Measurements from ENCODE around the gene CYTH3. TPM values are rescaled to one million over a fixed set of nuclear protein-coding genes. Genes with fewer than 3 reads are reported as not detected.
A peak's percentile ranks its signal among the peaks of the same experiment; 100 is the strongest.

The CYTH3 gene
- total and polyA plus RNA-seq, 2 of the 4 experiments (the other 2 are of a cell fraction), result 14.2 to 34.8 TPM

- Histone ChIP-seq H4K20me1 (ENCODE audit: insufficient read depth, low read length) (no peaks in the 10 kb centered on the region), H3K9me1 (ENCODE audit: insufficient read depth, low read length) (peaks cover 7% of the 10 kb centered on the region; the same call in 1 of the 2 replicates), H3K9me3 (ENCODE audit: control insufficient read depth, insufficient read depth, low read length) (no peaks in the 10 kb centered on the region), H2AK5ac (ENCODE audit: low read depth, low read length) (no peak overlapping the region), H3K27me3 (ENCODE audit: control insufficient read depth, insufficient read depth, low read length) (no peaks in the 10 kb centered on the region), H3K4me2 (ENCODE audit: low read depth, low read length) (no peak overlapping the region), H2AK9ac (replicated peaks; ENCODE audit: low read depth, low read length, poor library complexity) (peak overlapping the region; percentile 30), H2BK20ac (ENCODE audit: low read depth, low read length) (no peak overlapping the region), H2AFZ (replicated peaks; ENCODE audit: low read length, poor library complexity) (no peak overlapping the region), H3K27ac (ENCODE audit: insufficient read depth, low read length) (no peak overlapping the region), H2BK15ac (ENCODE audit: low read depth, low read length) (no peak overlapping the region), H2BK5ac (ENCODE audit: low read depth, low read length, poor library complexity, severe bottlenecking) (no peak overlapping the region), H4K5ac (ENCODE audit: low read depth, low read length) (no peak overlapping the region), H4K91ac (ENCODE audit: insufficient read depth, low read depth, low read length) (no peak overlapping the region), H3K4me3 (ENCODE audit: insufficient read depth, low read depth, low read length) (no peak overlapping the region), H2BK120ac (ENCODE audit: low read depth, low read length) (no peak overlapping the region), H3K36me3 (ENCODE audit: control insufficient read depth, insufficient read depth, low read length) (peaks cover 34% of the 10 kb centered on the region), H3K9ac (ENCODE audit: low read depth, low read length) (no peak overlapping the region), H3K56ac (ENCODE audit: extremely low read depth, insufficient read depth, low read length) (no peak overlapping the region), H3K4ac (ENCODE audit: low read depth, low read length) (no peak overlapping the region), H3K18ac (ENCODE audit: low read depth, low read length) (no peak overlapping the region), H4K8ac (ENCODE audit: low read depth in 2 of 2, low read length in 2 of 2) (no peak overlapping the region), H3K4me1 (ENCODE audit: control insufficient read depth, insufficient read depth, low read length) (peaks cover 3% of the 10 kb centered on the region), H3K14ac (replicated peaks; ENCODE audit: low read depth, low read length) (no peak overlapping the region), H3K23ac (ENCODE audit: low read depth, low read length) (no peak overlapping the region), H3K79me1 (ENCODE audit: low read depth in 1 of 2, low read length in 2 of 2) (peaks cover 0 to 37% of the 10 kb centered on the region in 2 experiments; a peak in 3 of 4 replicates)
- no TSS peak for BruUV-seq (replicated peaks)
- intact Hi-C loops (cut with micrococcal nuclease), result no loop called here
- TF ChIP-seq MAFK (IDR thresholded peaks at IDR 0.05; ENCODE audit: low read depth, low read length), result peak; percentile 81
- TF ChIP-seq, protein P1, sequence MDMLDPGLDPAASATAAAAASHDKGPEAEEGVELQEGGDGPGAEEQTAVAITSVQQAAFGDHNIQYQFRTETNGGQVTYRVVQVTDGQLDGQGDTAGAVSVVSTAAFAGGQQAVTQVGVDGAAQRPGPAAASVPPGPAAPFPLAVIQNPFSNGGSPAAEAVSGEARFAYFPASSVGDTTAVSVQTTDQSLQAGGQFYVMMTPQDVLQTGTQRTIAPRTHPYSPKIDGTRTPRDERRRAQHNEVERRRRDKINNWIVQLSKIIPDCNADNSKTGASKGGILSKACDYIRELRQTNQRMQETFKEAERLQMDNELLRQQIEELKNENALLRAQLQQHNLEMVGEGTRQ (IDR thresholded peaks at IDR 0.05; ENCODE audit: low read depth, low read length), result no peak
- CTCF ChIA-PET, result interaction anchor here (1.0 kb wide), 1 partner anchor 9 kb away, joined by 3 read pairs; no protein-coding TSS in a partner anchor
- in situ Hi-C loops (cut with MboI; ENCODE audit: low sequenced_read_pairs), result no loop called here
- POLR2A ChIA-PET (ENCODE audit: unreplicated experiment), result no interaction called here
- WGBS, 2 experiments (ENCODE audit: extremely low coverage in 2 of 2, insufficient read length in 1 of 2), result 89% methylated on average over 17 of the region's 36 CpGs; no CpG with 5 or more reads in 1 of the 2 experiments
- dilution Hi-C loops (cut with HindIII; ENCODE audit: low sequenced_read_pairs, unreplicated experiment), result no loop called here
- ATAC-seq (ENCODE audit: low read depth) (no peak), DNase-seq (no peak)
Observed at GRCh38 chr7:6169805-6170520, 102.5 kb downstream of the CYTH3 start.
